ENCODE measurements around the gene SERTAD1. TPM values are rescaled to one million over a fixed set of nuclear protein-coding genes. Genes with fewer than 3 reads are reported as not detected.
A peak's percentile ranks its signal among the peaks of the same experiment; 100 is the strongest.

SERTAD1 gene
- total RNA-seq, 2 donors from 2014 or later = 12.7 to 27.2 TPM

GRCh38 chr19:40407714-40408597 lies 17.8 kb downstream of the SERTAD1 start:
- H3K36me3 ChIP-seq = no peaks in the 10 kb centered on the region
- H3K4me1 ChIP-seq = peaks cover 0 to 44% of the 10 kb centered on the region in 2 donors
- no peak overlapping the region for H3K27ac ChIP-seq

GRCh38 chr19:40403262-40403984 lies 22.4 kb downstream of the SERTAD1 start:
- Histone ChIP-seq H3K9me3 (no peaks in the 10 kb centered on the region), H3K27ac (peak overlapping the region; percentile 88 to 90)

More at GRCh38 chr19:40407714-40408597, 17.8 kb downstream of the SERTAD1 start:
- Histone ChIP-seq H3K9me3 (no peaks in the 10 kb centered on the region), H3K4me3 (no peak overlapping the region), H3K27me3 (no peaks in the 10 kb centered on the region)
- no peak for TF ChIP-seq CTCF (IDR thresholded peaks at IDR 0.05)
- DNase-seq (ENCODE audit: low spot score) = no peak

GRCh38 chr19:40400559-40400958 lies 25.2 kb downstream of the SERTAD1 start:
- no peaks in the 10 kb centered on the region for H3K9me3 ChIP-seq

More at GRCh38 chr19:40403262-40403984, 22.4 kb downstream of the SERTAD1 start:
- TF ChIP-seq CTCF (IDR thresholded peaks at IDR 0.05) = no peak
- peak; percentile 91 for DNase-seq (ENCODE audit: low spot score)
- no peaks in the 10 kb centered on the region for H3K27me3 ChIP-seq
- no peaks in the 10 kb centered on the region for H3K36me3 ChIP-seq
- peak overlapping the region; percentile 49 to 65 for H3K4me3 ChIP-seq
- peaks cover 0 to 24% of the 10 kb centered on the region in 2 donors for H3K4me1 ChIP-seq

GRCh38 chr19:40398417-40399131 lies 27.2 kb downstream of the SERTAD1 start:
- peak overlapping the region in 1 of 2 donors; percentile 11 for H3K4me3 ChIP-seq
- peaks cover 0 to 13% of the 10 kb centered on the region in 2 donors for H3K4me1 ChIP-seq
- H3K36me3 ChIP-seq = no peaks in the 10 kb centered on the region
- DNase-seq (ENCODE audit: low spot score) = no peak
- no peak for TF ChIP-seq CTCF (IDR thresholded peaks at IDR 0.05)
- no peak overlapping the region for H3K27ac ChIP-seq
- H3K27me3 ChIP-seq = no peaks in the 10 kb centered on the region
- H3K9me3 ChIP-seq = no peaks in the 10 kb centered on the region

More at GRCh38 chr19:40400559-40400958, 25.2 kb downstream of the SERTAD1 start:
- no peak for DNase-seq (ENCODE audit: low spot score)
- H3K27me3 ChIP-seq = no peaks in the 10 kb centered on the region
- H3K36me3 ChIP-seq = no peaks in the 10 kb centered on the region
- no peak overlapping the region for H3K27ac ChIP-seq
- TF ChIP-seq CTCF (IDR thresholded peaks at IDR 0.05) = no peak
- H3K4me3 ChIP-seq = no peak overlapping the region
- H3K4me1 ChIP-seq = peaks cover 0 to 17% of the 10 kb centered on the region in 2 donors

- no peak overlapping the region for H3K4me3 ChIP-seq
- DNase-seq (ENCODE audit: low spot score) = no peak
- no peaks in the 10 kb centered on the region for H3K9me3 ChIP-seq
- TF ChIP-seq CTCF (IDR thresholded peaks at IDR 0.05) = no peak
- no peak overlapping the region for H3K27ac ChIP-seq
- no peaks in the 10 kb centered on the region for H3K27me3 ChIP-seq
- peaks cover 0 to 5% of the 10 kb centered on the region in 2 donors for H3K4me1 ChIP-seq
- no peaks in the 10 kb centered on the region for H3K36me3 ChIP-seq
Observed at GRCh38 chr19:40397568-40397906, 28.3 kb downstream of the SERTAD1 start.

Measured in right atrium auricular region (tissue), 2 donors.